CD14-positive monocyte (primary cell): ENCODE data around the gene EDC4. TPM values are rescaled to one million over a fixed set of nuclear protein-coding genes. Genes with fewer than 3 reads are reported as not detected.

Experiments used
- DNase-seq, 3 donors: peaks; one replicate each; pipeline ENCODE4 v3.0.0-alpha.2; 2011 to 2022
- H2AFZ ChIP-seq: 2 replicates; pipeline ENCODE4 v1.6.0; 2012; ENCODE audit warnings: mild to moderate bottlenecking, low read depth, low read length, inconsistent platforms; ENCODE audit not compliant: insufficient read depth, poor library complexity, severe bottlenecking
- H3K27ac ChIP-seq, 2 donors: 1 replicate in 1 of 2; 2 replicates in 1 of 2; pipeline ENCODE4 v1.5.1; 2012 to 2013; ENCODE audit warnings: low read length in 2 of 2, control low read depth in 1 of 2, inconsistent platforms in 1 of 2, low read depth in 1 of 2, mild to moderate bottlenecking in 1 of 2
- H3K27me3 ChIP-seq, 2 donors: one replicate each; pipeline versions ENCODE4 v1.6.0 to v1.6.1; 2011 to 2013; ENCODE audit warnings: low read length in 2 of 2; ENCODE audit not compliant: control insufficient read depth in 2 of 2, insufficient read depth in 2 of 2
- H3K36me3 ChIP-seq, 2 donors: replicated peaks in 1 of 2; 1 replicate in 1 of 2; 2 replicates in 1 of 2; pipeline versions ENCODE4 v1.5.1 to v1.6.1; 2012 to 2013; ENCODE audit warnings: low read length in 2 of 2, control low read depth in 1 of 2, inconsistent platforms in 1 of 2, mild to moderate bottlenecking in 1 of 2; ENCODE audit not compliant: insufficient read depth in 2 of 2, control insufficient read depth in 1 of 2
- H3K4me1 ChIP-seq, 2 donors: 1 replicate in 1 of 2; 2 replicates in 1 of 2; pipeline versions ENCODE4 v1.5.1 to v1.6.1; 2012 to 2013; ENCODE audit warnings: low read length in 2 of 2, control low read depth in 1 of 2, inconsistent platforms in 1 of 2, mild to moderate bottlenecking in 1 of 2, moderate library complexity in 1 of 2; ENCODE audit not compliant: insufficient read depth in 2 of 2, control insufficient read depth in 1 of 2
- H3K4me2 ChIP-seq: replicated peaks from 2 replicates; pipeline ENCODE3; 2012; ENCODE audit warnings: low read length, moderate library complexity, mild to moderate bottlenecking; ENCODE audit not compliant: poor library complexity, severe bottlenecking; ENCODE audit errors: extremely low read depth
- H3K4me3 ChIP-seq, 3 experiments: fragments of 200-600 bp in 1 of 3; sonication (generic) in 1 of 3; replicated peaks in 1 of 3; 1 replicate in 2 of 3; 2 replicates in 1 of 3; pipeline ENCODE4 v1.5.1; 2011 to 2013; ENCODE audit warnings: low read length in 3 of 3, mild to moderate bottlenecking in 3 of 3, control low read depth in 2 of 3, low read depth in 2 of 3, inconsistent platforms in 1 of 3, moderate library complexity in 1 of 3
- H3K79me2 ChIP-seq: 2 replicates; pipeline ENCODE4 v1.6.0; 2012; ENCODE audit warnings: mild to moderate bottlenecking, control low read depth, inconsistent platforms, low read length, moderate library complexity; ENCODE audit not compliant: insufficient read depth
- H3K9ac ChIP-seq: 2 replicates; pipeline ENCODE4 v1.6.0; 2017; ENCODE audit warnings: low read length, mild to moderate bottlenecking; ENCODE audit not compliant: insufficient read depth, poor library complexity, severe bottlenecking
- H3K9me3 ChIP-seq, 2 donors: replicated peaks in 1 of 2; 1 replicate in 1 of 2; 2 replicates in 1 of 2; pipeline versions ENCODE4 v1.5.1 to v1.6.1; 2012 to 2013; ENCODE audit warnings: low read length in 2 of 2, control low read depth in 1 of 2; ENCODE audit not compliant: control insufficient read depth in 1 of 2, insufficient read depth in 1 of 2
- H4K20me1 ChIP-seq: 2 replicates; pipeline ENCODE4 v1.6.0; 2012; ENCODE audit warnings: mild to moderate bottlenecking, low read length, control low read depth, moderate library complexity; ENCODE audit not compliant: insufficient read depth
- H3K27ac Mint-ChIP-seq, 7 donors: one replicate each; pipeline ENCODE4 v1.8.0; 2020; ENCODE audit warnings: mild to moderate bottlenecking in 7 of 7, mixed read lengths in 7 of 7, moderate library complexity in 6 of 7, inconsistent platforms in 2 of 7
- H3K27me3 Mint-ChIP-seq, 3 donors: one replicate each; pipeline ENCODE4 v1.8.0; 2021 to 2022; ENCODE audit warnings: low read depth in 3 of 3, mild to moderate bottlenecking in 3 of 3, mixed read lengths in 3 of 3, moderate library complexity in 3 of 3, inconsistent platforms in 1 of 3
- H3K36me3 Mint-ChIP-seq, 2 donors: one replicate each; pipeline ENCODE4 v1.8.0; 2020; ENCODE audit warnings: mixed read lengths in 2 of 2, inconsistent platforms in 1 of 2, mild to moderate bottlenecking in 1 of 2
- H3K4me1 Mint-ChIP-seq: one replicate; pipeline ENCODE4 v1.8.0; 2020; ENCODE audit warnings: mild to moderate bottlenecking, mixed read lengths
- H3K4me3 Mint-ChIP-seq, 2 donors: one replicate each; pipeline ENCODE4 v1.8.0; 2020; ENCODE audit warnings: mild to moderate bottlenecking in 2 of 2, mixed read lengths in 2 of 2, moderate library complexity in 1 of 2
- H3K9me3 Mint-ChIP-seq, 7 donors: one replicate each; pipeline ENCODE4 v1.8.0; 2020 to 2022; ENCODE audit warnings: mixed read lengths in 7 of 7, mild to moderate bottlenecking in 6 of 7, moderate library complexity in 6 of 7, inconsistent platforms in 2 of 7
- CTCF ChIP-seq: fragments of 200-600 bp; IDR thresholded peaks from one replicate; pipeline ENCODE4 v1.8.0; 2022; ENCODE audit warnings: antibody characterized with exemption, mild to moderate bottlenecking
- WGBS: methylation state at CpG from one replicate; pipeline ENCODE4 v1.1.5; 2013; ENCODE audit warnings: missing lambda C conversion rate; ENCODE audit not compliant: insufficient coverage; 5-methylcytosine and 5-hydroxymethylcytosine counted together
- intact Hi-C, 2 donors: fragments of 100-400 bp; cut with micrococcal nuclease; formaldehyde crosslinking; loops; one replicate each; pipeline versions ENCODE4 v1.15.0 to v1.15.1; 2023
- polyA plus RNA-seq, 3 donors: library from polyadenylated mRNA; depleted of rRNA in 1 of 3; unstranded in 2 of 3; stranded (reverse) in 1 of 3; fragments of 300-500 nt in 2 of 3; fragments of >200 nt in 1 of 3; fragmentation: Illumina TruSeq in 2 of 3; gene quantifications; 1 replicate in 2 of 3; 2 replicates in 1 of 3; pipeline ENCODE4 v1.2.3, GENCODE V29; 2012 to 2021

EDC4 gene
- polyA plus RNA-seq, 3 donors: 13.7 to 84.9 (median 18.2) TPM

DNA sequence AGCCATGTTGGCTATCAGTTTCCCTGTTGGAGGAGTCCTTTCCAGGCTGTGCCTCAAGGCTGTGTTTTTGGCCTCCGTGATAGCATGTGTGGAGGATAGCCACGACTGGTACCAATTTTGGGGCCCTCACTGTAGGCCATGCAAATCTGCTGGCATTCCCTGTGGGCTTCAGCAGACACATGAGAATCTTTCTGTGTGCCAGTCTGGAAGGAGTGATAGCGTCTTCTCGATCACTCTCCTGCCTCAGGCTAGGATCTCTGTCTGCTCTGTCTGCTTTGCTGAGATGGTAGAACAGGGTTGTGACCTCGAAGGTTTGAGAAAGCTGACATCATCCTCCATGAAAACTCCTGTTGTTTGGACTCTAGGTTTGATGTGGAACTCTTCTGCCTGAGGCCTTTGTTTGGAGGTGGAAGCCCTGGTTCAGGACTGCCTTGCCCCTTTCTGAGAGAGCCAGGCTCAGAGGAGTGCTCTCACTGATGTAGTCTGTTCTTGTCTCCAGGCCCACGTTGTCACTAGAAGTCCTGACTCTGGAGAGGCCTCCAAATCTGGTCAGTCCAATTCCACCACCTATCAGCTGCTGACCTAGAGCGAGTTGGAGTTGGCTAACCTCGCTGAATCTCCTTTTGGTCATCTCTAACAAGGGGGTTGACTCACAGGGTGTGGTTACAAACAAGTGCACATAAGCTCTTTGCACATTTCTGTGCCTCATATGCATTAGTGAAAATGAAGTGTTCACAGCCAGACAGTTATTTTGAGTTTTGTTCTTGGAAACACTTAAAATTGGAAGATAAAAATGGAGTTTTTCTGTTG is 12.1 kb upstream of the EDC4 start:
- Histone ChIP-seq H3K4me3 (no peak overlapping the region), H3K27me3 (no peaks in the 10 kb centered on the region), H3K27ac (peak overlapping the region in 1 of 2 donors; percentile 59), H4K20me1 (peaks cover 42% of the 10 kb centered on the region), H2AFZ (no peak overlapping the region), H3K9me3 (no peaks in the 10 kb centered on the region), H3K4me2 (no peak overlapping the region), H3K36me3 (peaks cover 15 to 44% of the 10 kb centered on the region in 2 donors), H3K4me1 (peaks cover 4 to 12% of the 10 kb centered on the region in 2 donors), H3K79me2 (peaks cover 83% of the 10 kb centered on the region), H3K9ac (no peak overlapping the region)
- peaks cover 0 to 2% (median 0%) of the 10 kb centered on the region in 7 donors for H3K9me3 Mint-ChIP-seq
- intact Hi-C loops: no loop called here
- no peak for DNase-seq
- H3K27me3 Mint-ChIP-seq: no peaks in the 10 kb centered on the region
- no peak for TF ChIP-seq CTCF
- 97% methylated on average over 4 of the region's 8 CpGs for WGBS
- H3K36me3 Mint-ChIP-seq: peaks cover 26 to 31% of the 10 kb centered on the region in 2 donors
- H3K4me1 Mint-ChIP-seq: peaks cover 23% of the 10 kb centered on the region
- no peak overlapping the region for H3K4me3 Mint-ChIP-seq
- H3K27ac Mint-ChIP-seq: peak overlapping the region in 6 of 7 donors; percentile 65 to 92 (median 79)

- H3K9me3 Mint-ChIP-seq: peaks cover 0 to 2% (median 0%) of the 10 kb centered on the region in 7 donors
- H3K36me3 Mint-ChIP-seq: peaks cover 35 to 41% of the 10 kb centered on the region in 2 donors
- Histone ChIP-seq H3K9me3 (no peaks in the 10 kb centered on the region), H3K4me1 (peaks cover 4 to 12% of the 10 kb centered on the region in 2 donors), H3K4me2 (no peak overlapping the region), H3K9ac (no peak overlapping the region), H3K79me2 (peaks cover 72% of the 10 kb centered on the region), H3K27me3 (no peaks in the 10 kb centered on the region), H3K4me3 (no peak overlapping the region), H3K36me3 (peaks cover 22 to 55% of the 10 kb centered on the region in 2 donors), H3K27ac (peak overlapping the region in 1 of 2 donors; percentile 59), H2AFZ (no peak overlapping the region), H4K20me1 (peaks cover 31% of the 10 kb centered on the region)
- 96% methylated on average over 3 of the region's 6 CpGs for WGBS
- peak overlapping the region in 3 of 7 donors; percentile 56 to 58 (median 56) for H3K27ac Mint-ChIP-seq
- H3K4me1 Mint-ChIP-seq: peaks cover 23% of the 10 kb centered on the region
- intact Hi-C loops: no loop called here
- no peak for TF ChIP-seq CTCF
- H3K27me3 Mint-ChIP-seq: no peaks in the 10 kb centered on the region
- no peak overlapping the region for H3K4me3 Mint-ChIP-seq
- DNase-seq: no peak
Observed at GRCh38 chr16:67861877-67862276, 11.0 kb upstream of the EDC4 start.
